Esophagus squamous epithelium (tissue), 4 donors: Measurements from ENCODE around the gene ESPNL.

Experiments used
- CTCF ChIP-seq, 6 experiments: fragments of 450-650 bp in 4 of 6; fragments of 200-600 bp in 2 of 6; sonication (generic) in 2 of 6; IDR thresholded peaks; one replicate each; pipeline ENCODE4 v1.5.1; 2016 to 2019; ENCODE audit warnings: antibody characterized with exemption in 6 of 6, mild to moderate bottlenecking in 4 of 6, moderate library complexity in 4 of 6
- POLR2A ChIP-seq, 4 donors: fragments of 450-650 bp; IDR thresholded peaks; one replicate each; pipeline ENCODE4 v1.6.1; 2017; ENCODE audit warnings: antibody characterized with exemption in 4 of 4, mild to moderate bottlenecking in 4 of 4, moderate library complexity in 3 of 4

DNA sequence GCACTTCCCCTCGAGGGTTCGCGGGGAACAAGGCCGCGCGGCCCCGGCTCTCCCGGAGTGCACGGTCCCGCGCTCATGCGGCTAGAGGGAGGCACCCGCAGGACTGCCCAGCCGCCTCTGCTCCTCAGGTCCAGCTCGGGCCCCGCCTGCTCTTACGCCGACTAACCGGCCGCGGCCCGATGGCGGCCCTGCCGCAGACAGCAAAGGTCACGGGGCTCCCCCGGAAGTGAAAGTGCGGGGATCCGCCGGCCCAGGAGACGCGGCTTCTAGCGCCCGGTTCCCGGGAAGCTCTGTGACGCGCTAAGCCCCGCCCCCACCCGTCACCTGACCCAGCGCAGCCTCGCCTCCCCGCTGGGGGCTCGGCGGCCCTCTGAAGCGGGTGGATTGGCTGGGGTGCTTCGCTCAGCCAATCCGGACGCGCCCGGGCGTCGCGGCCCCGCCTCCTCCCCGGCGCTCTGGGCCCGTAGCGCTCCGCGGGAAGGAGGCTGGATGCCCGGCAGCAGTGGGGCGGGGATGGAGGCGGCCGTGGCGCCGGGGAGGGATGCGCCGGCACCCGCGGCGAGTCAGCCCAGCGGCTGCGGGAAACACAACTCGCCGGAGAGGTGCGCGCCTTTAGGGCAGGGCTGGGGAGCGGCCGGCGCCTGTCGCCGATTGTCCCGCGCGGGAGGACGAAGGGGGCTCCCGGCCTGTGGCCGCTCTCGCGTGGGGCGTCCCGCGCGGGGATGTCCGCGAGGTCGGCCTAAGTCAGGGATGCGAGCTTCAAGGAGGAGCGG, 39.4 kb upstream of the ESPNL start, which contains the start of gene SCLY:
- TF ChIP-seq CTCF (IDR thresholded peaks at IDR 0.05), result peak in 2 of 6 experiments; percentile 3 to 15
- TF ChIP-seq POLR2A (IDR thresholded peaks at IDR 0.05), result peak in 3 of 4 donors; percentile 33 to 78 (median 67)
